ENCODE results near the gene CENPO. TPM values are rescaled to one million over a fixed set of nuclear protein-coding genes. Genes with fewer than 3 reads are reported as not detected.

The CENPO gene
- 42.1 and 60.1 TPM in 2 replicates for total RNA-seq (2014; rRNA removed; shearing (Covaris generic))

GRCh38 chr2:24792874-24793760 is at the start of gene CENPO, which contains the start of gene PTRHD1:
TSS of gene CENPO (plus strand) at chr2:24793425. CDS start at chr2:24793920, 495 bp downstream.
TSS of gene PTRHD1 (minus strand) at chr2:24793391. CDS start at chr2:24793377, 14 bp downstream.
- peak; percentile 97 for DNase-seq (ENCODE audit: low read depth)

DNA sequence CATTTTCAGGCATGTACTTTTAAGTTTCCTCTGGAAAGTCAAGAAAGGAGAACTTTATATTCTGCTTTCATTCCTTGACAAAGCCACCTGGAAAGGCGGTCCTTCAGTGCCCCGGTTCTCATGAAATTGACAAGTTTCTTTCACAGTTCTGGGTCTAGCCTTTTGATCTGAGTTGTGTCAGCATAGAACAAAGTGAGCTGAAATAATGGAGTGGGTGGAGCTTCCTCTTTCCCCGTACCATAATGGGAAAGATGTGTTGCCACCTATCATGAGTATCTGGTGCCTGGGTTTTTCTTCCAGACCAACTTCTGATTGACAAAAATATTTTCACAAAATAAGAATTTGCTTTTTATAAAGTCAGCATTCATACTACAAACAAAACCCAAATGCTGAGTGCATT is 49.3 kb upstream of the CENPO start:
- DNase-seq (ENCODE audit: low read depth): no peak

DNA sequence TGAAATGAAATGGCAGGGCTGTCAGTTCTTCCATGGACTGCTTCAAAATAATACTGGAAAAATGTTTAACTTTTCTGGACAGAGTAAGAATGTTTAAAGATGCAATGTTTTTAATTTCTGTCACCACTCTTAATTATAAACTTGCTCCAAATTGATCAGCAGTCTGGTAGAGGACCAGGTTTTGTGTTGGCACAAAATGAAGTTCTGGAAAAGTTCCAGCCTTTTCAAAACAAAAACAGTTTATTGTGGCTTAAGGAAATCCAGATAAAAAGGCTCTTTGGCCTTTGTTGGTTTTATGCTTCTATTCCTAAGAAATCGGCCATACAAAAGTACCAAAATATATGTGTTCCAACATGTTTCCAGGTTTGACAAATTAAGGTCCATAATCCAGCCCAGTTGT is 48.9 kb upstream of the CENPO start:
- no peak for DNase-seq (ENCODE audit: low read depth)

DNA sequence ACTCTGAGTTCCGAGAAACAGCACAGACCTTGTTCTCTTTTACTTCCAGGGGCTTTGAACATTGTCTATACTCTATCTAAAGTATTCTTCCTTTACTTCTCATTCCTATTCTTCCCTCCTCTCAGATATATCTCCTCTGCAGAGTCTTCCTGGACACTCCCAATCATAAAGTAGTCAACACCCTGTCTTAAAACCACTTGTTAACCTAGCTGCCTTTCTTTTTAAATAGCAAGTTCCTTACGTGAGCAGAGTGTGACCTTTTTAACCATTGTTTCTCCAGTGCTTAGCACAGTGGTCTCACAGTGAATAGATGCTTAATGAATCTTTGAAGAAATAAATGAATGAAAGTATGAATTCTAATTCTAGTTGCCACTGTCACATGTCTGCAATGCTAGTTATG is 47.4 kb upstream of the CENPO start:
- no peak for DNase-seq (ENCODE audit: low read depth)

DNA sequence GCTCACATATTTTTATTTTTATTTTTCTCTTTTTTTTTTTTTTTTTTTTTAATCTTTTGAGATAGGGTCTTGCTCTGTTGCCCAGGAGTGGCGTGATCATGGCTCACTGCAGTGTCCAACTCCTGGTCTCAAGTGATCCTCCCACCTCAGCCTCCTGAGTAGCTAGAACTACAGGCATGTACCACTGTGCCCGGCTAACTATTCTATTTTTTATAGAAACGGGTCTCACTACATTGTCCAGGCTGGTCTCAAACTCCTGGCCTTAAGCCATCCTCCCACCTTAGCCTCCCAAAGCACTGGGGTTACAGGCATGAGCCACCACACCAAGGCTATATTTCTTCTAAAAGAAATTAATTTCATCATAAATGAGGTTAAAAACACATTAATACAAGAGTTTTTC is 45.9 kb upstream of the CENPO start:
- no peak for DNase-seq (ENCODE audit: low read depth)

DNA sequence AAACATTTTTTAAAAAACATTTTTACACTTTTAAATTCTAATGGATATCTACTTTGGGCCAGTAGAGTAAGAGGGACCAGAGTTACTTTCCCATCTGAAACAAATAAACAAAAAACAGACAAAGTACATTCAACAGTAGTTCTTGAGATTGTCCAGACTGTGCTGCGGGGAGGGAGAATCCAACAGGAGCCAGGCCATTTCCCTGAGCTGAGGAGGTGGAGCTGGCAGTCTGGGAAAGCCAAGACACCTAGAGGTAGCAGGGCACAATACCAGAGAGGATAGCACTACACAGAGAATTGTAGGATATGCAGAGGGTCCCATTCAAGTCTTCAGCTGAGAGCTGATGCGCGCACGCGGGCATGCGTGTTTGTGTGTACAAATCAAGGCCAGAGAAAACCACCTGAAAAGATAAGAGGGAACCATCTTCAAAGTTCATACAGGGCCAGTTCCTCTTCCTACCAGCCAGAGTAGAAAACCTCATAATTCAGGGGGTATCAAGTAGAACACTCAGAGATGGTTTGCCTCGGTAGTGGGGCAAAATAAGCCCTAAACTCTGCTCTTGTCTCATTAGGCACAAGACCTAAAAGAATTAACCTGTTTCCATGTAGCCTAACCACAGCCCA is 44.0 kb upstream of the CENPO start:
- no peak for DNase-seq (ENCODE audit: low read depth)

GRCh38 chr2:24754985-24755705 is 38.1 kb upstream of the CENPO start:
- no peak for DNase-seq (ENCODE audit: low read depth)

DNA sequence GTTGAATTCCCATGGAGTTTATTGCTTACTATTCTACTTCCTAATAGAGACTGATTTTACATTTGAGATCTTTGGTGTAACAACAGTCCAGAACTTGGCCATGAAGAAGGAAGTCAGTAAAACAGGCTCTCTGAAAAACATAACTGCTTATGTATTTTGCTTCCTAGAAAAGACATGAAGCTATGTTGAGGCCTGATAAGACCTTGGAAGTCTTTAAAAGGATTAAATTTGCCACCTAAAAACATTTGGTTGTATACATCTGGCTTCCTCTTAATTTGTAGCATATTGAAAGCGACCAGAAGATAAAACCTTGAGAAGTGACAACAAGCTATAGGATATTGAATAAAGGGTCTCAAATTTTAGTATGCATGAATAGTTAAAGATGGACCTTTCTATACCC is 36.4 kb upstream of the CENPO start:
- no peak for DNase-seq (ENCODE audit: low read depth)

- DNase-seq (ENCODE audit: low read depth): no peak
Observed at GRCh38 chr2:24761866-24762265, 31.4 kb upstream of the CENPO start.

GRCh38 chr2:24762518-24762917 is 30.7 kb upstream of the CENPO start:
- no peak for DNase-seq (ENCODE audit: low read depth)

DNA sequence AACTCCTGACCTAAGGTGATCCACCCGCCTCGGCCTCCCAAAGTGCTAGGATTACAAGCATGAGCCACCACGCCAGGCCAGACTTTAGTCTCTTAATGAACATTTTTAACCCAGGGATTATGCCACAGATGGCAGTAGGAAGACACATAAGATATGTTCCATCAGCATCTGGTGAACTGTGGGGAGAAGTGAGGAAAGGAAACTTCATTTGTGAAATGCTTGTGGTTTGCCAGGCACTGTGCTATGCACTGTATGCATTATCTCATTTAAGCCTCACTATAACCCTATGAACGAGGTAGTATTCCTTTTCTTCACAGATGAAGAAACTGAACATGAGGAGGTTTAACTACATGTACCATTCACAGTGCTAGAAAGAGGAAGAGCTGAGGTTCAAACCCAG is 29.4 kb upstream of the CENPO start:
- DNase-seq (ENCODE audit: low read depth): no peak

DNA sequence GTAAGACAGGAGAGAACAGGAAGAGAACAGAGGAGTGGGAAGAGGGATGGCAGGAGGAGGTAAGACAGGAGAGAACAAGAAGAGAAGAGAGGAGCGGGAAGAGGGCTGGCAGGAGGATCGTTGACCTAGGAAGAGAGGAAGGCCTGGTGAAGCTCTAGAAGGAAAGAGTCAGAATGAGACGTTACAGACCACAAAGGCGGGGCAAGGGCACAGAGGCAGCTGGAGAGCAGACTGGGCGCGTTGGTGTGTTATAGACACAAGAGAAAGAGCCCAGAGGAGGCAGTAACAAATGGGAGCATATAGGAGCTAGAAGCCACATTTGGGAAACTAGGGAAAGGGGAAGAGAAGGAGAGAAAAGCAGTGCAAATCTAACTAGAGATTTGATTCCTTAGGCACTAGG is 26.6 kb upstream of the CENPO start:
- DNase-seq (ENCODE audit: low read depth): no peak

DNA sequence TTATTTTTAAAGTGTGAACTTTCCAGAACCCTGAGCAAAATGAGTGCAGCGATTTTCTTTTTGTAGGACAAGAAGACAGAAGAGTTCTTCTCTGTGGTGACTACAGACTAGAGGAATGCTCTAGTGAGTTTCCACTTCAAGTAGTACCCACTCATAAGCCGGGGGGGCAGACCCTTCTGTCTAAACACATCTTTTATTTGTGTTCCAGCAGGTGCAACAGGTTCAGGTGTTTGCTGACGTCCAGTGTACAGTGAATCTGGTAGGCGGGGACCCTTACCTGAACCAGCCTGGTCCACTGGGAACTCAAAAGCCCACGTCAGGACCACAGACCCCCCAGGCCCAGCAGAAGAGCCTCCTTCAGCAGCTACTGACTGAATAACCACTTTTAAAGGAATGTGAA is 25.2 kb upstream of the CENPO start:
- no peak for DNase-seq (ENCODE audit: low read depth)

DNA sequence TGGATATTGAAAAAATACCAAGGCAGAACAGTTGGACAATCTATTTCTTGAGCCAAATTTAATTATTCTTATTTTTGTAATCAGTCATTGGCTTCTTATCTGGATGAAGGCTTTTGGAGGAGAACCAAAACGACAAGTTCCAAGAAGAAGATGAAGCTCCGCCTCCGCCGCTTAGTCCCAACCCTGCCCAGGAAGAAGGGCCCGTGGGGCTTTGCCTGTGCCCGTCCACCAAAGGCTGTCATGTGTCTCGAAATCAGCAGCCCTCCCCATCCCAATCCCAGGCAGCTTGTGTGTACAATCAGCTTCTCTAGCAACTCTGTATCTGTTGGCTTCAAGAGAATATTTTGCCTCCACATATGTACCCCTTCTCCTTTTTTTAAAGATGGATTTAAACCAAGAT is 24.6 kb upstream of the CENPO start:
- no peak for DNase-seq (ENCODE audit: low read depth)

DNA sequence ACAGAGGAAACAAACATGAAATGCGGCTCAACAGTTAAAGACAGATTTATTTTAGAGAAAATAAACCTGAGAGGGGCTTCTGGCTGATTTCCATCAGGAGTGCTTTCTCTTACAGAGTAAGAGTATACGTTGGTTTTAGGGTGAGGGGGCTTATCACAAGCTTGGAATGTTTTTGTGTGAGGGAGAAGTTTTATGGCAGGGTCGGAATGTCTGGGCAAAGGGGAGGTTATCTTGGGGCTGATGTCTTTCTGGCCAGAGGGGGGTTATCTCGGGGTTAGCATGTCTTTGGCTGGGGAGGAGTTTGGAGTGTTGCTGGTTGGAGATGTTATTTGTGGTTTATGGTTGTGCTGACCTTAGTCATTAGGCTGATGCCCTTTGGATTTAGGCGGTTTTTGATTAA is 22.2 kb upstream of the CENPO start:
- DNase-seq (ENCODE audit: low read depth): no peak

DNA sequence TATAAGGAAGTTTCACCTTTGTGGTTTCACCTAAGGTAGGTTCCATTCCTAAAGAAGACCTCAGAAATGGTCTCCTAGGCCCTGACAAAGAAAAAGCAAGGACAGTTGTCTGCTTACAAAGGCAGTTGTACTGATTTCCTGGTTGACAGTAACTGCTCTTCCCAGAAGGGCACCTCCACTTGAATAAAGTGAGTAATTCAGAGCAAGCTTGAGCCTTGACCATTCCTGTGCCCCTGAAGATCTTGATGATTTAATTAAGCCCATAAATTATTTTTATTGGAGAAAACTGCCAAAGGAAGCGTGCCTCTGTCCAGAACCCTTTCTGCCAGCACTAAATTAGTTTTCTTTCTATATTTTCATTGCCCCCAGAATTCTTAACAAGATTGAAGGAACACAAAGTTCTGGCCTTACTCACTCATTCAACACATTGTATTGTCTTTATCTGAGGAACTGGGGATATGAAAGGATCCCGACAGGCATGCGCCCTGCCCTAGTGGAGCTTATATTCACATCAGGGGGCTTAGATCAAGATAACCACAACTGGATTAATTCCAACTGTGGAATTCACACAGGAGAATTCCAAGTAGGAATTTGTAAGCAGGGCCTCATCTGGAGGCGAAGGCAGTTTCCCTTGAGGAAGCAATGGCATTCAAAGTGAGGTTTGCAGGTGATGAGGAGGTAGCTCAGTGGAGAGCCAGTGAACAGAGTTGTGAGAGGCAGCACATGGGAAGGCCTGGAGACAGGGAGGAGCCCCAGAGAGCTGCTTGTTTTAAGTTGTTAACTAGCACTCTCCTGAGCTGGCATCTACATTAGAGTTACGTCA is 21.2 kb upstream of the CENPO start:
- DNase-seq (ENCODE audit: low read depth): no peak

GRCh38 chr2:24774373-24774772 is 18.9 kb upstream of the CENPO start:
- DNase-seq (ENCODE audit: low read depth): no peak

DNA sequence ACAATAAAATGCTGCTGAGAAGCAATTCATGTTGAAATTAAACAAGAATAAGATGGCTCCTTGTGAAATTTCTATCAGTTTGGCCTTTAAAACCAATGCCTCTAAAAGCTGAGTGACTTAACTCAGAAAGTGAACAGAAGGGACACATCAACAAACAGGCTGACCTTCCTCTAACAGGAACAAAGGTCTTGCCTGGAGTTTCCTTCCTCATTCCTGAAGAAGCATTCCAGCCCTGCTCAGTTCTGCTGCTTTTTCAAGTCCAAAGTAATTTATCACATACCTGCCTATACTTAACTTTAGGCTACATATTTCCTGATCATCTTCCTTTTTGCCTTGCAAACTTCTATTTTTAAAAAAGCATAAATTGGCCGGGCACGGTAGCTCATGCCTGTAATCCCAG is 14.1 kb upstream of the CENPO start:
- no peak for DNase-seq (ENCODE audit: low read depth)

DNA sequence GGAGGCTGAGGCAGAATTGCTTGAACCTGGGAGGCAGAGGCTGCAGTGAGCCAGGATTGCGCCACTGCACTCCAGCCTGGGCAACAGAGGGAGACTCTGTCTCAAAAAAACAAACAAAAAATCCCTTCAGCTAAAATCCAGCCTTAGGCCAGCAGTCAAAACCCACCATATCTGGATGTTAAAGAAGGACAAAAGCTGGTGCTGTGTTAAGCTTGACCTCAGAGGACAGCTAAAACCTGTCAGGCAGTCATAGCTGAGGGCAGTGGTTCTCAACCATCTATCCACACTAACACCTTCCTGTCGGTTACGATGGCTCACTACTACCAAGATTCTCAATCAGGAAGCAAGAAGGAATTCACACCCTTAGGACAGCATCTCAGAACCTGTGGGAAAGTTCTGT is 9.6 kb upstream of the CENPO start:
- DNase-seq (ENCODE audit: low read depth): no peak

- DNase-seq (ENCODE audit: low read depth): no peak
Observed at GRCh38 chr2:24785671-24786321, 7.4 kb upstream of the CENPO start.

DNA sequence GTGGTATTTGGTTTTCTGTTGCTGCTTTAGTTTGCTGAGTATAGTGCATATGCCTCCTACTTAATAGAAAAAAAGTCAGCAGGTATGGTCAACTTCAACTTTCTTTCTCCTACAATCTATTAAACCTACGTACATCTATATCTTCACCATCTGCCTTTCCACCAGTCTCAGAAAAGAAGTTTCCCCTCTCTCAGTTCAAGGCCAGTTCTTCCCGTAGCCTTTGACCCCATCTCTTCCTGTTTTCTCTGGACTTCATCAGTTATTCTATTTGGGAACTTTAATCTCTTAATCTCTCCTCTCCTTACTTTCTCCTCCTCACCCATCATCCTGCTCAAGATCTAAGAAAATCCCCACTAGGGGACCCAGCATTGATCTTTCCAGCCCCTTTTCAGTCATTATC is 5.7 kb upstream of the CENPO start:
- no peak for DNase-seq (ENCODE audit: low read depth)

Data from Daoy (cell line).